GM19023 (cell line): ENCODE measurements around the gene ARSG.
A peak's percentile ranks its signal among the peaks of the same experiment; 100 is the strongest.
"Not testable (repeated sequence)": the region's sequence is repeated elsewhere in the genome, so short reads cannot be mapped to it uniquely, and the experiment has no call there.

Experiments used
- ATAC-seq: cut with Tn5 transposase; IDR thresholded peaks from one replicate; pipeline ENCODE4 v1.9.1; 2021; ENCODE audit warnings: mild to moderate bottlenecking, moderate library complexity; ENCODE audit not compliant: unreplicated experiment

Gene ARSG

DNA sequence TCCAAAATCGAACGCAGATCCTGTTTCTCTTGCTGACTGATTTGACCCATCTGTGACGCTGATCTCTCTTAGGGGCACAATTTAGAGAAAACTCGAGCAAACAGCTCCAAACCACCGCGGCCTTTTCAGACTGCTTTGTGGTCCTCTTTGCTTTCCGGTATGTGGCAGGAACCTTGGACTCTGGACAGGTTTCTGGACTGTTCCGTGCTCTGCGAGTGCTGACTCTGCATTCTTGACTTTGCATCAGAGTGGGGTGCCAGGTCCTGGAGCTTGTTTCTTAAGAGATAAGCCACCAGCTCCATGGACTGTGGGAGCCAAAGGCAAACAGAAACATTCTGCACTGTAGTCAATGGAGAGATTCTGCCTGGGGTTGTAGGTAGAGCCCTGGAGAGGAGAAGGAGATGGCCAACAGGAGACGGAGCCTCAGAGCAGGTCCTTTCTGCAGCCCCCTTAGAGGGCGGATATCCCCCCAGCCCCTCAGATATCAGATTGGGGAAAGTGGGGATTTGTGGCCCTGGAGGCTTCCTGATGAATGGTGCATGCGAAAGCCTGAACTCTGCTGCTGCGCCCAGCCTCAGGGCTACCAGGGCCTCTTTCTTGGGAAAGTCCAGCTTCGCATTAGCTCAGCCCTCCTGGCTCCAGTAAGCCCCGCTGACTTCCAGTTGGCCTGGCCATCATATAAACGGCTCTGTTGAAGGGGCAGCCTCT, 100.4 kb downstream of the ARSG start:
- no peak for ATAC-seq

DNA sequence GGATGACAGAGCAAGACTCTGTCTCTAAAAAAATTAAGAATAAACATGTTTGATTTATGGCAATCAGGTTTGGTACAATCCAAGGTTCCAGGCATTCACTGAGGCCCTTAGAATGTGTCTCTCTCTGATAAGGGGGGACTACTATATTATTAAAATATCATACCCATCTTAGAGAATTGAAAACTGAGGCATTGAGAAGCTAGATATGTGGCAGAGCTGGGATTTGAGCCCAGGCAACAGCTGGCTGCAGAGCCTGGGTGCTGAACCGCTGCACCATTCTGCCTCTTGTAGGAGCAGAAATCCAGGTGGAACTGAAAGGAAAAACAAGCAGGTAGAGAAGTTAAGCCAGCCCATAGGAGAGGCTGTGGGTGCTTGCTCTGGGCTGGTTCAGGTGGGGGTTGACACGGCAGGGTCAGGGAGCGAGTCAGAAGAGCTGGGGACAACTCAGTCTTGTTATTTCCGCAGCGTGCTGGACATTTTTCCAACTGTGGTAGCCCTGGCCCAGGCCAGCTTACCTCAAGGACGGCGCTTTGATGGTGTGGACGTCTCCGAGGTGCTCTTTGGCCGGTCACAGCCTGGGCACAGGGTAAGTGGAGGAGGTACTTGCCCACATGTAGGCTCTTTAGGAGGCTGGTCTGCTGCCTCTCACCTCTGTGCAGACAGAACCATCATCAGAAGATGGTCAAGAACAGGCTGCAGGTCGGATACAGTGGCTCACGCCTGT, 103.5 kb downstream of the ARSG start:
- no peak for ATAC-seq

DNA sequence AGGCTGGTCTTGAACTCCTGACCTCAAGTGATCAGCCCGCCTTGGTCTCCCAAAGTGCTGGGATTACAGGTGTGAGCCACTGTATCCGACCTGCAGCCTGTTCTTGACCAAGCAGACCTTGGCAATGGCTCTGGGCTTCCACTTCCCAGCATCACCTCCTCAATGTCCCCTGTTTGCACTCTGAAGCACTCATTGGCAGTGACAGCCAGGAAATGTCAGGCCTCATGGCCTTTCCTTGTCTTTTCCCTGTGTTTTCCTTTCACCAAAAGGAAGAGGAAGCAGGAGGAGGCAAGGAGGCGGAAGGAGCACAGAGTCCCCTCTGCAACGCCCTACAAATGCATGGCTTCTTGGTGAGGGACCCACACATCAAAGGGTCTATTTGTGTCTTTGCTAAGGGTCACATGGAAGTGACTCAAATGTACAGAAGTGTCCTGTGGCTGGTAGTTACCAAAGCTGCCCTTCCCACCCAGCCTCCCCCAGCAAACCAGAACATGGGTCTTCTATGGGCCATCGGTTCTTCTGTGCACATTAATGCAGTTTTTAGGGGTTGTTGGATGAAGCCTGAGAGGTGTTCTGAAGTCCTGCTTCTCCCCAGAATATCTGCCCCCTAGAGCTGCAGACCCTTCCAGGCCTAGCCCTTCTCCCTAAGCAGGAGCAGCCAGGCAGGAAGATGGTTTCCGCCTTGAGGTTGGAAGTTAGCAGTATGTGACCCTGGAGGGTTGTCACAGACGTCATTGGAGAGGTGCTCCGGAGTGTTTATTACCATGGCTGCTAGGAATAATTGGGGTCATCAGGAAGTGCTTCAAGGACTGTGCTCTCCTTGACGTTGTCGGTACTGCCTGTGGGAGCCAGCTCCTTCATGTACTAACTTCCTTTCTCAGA, 105.2 kb downstream of the ARSG start:
- ATAC-seq, result no peak

GRCh38 chr17:68397108-68397536, 105.8 kb downstream of the ARSG start:
- ATAC-seq, result no peak

DNA sequence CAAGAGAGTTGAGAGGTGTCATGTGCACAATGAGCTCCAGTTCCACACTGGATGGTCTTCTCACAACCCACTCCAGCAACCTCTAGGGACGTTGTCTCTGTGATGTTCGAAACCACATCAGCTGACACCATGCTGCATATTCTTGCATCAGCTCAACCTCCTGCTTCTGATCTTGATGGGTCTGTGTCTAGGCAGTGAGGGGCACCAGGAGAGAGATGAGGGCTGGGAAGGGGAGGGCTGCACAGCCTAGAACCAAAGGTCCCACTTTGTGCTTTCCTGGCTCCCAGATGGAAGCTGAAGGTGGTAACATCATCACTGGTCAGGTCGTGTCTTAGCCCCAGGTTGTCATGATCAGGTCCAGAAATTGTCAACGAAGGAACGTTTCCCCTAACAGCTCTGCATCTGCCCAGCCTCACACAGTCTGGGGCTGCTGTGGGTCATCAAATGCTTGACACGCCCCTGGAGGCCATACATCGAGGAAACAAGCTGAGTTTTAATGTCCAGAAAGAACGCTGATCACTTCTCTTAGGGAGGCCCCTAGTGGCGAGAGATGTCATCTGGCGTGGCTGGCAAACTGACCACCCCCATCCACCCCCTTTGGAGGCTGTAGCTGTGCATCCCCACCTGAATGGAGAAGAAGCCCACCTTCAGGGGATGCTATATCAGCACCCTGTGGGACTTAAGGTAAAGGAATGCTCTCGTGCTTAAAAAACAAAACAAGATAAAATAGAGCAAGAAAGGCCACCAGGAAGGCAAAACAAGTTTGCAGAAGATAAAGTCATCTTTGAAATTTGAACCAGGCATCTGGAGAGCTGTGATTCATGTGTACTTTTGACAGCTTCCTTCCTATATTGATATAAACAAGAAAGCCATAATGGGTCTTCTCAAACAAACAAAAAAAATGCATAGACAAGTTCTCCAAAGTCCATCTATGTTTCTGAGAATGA, 107.7 kb downstream of the ARSG start:
- ATAC-seq, result peak; percentile 76

GRCh38 chr17:68399638-68400403, 108.5 kb downstream of the ARSG start:
- ATAC-seq, result no peak

- ATAC-seq, result no peak
These were observed 109.1 kb downstream of the ARSG start for GRCh38 chr17:68400404-68400735.

DNA sequence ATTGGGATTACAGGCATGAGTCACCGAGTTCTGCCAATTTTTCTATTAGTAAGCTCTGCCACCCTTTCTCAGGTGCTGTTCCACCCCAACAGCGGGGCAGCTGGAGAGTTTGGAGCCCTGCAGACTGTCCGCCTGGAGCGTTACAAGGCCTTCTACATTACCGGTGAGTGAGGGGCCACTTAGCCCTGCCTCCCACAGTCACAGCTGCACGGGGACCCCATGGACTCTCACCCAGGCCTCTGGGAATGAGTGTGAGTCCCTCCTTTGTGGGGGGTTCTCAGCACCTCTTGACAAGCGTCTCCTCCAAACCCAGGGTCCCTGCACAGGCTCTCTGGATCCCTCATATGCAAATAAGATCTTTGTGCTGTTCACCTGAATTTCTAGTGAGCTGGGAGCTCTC, 110.0 kb downstream of the ARSG start:
- no peak for ATAC-seq

DNA sequence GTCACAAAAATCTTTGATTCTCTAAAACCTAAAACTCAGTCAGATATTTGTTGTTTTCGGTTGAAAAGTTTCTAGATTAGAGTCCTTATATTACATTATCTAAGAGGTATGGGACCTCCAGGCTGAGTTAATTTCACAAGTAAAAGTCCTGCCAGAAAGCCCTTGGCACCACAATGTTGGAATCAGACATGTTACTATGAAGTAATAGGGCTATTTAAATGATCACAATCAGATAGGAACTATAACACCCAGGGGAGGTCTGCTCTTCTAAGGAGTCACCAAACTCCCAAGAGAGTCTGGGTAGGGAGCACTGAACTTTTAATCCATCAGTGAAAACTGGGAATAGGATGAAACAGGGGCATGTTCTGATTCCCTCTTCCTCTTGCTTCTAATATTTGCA, 111.8 kb downstream of the ARSG start:
- no peak for ATAC-seq

GRCh38 chr17:68403837-68404236, 112.5 kb downstream of the ARSG start:
- not testable (repeated sequence) for ATAC-seq

- not testable (repeated sequence) for ATAC-seq
These were observed 116.4 kb downstream of the ARSG start for GRCh38 chr17:68407656-68408055.

DNA sequence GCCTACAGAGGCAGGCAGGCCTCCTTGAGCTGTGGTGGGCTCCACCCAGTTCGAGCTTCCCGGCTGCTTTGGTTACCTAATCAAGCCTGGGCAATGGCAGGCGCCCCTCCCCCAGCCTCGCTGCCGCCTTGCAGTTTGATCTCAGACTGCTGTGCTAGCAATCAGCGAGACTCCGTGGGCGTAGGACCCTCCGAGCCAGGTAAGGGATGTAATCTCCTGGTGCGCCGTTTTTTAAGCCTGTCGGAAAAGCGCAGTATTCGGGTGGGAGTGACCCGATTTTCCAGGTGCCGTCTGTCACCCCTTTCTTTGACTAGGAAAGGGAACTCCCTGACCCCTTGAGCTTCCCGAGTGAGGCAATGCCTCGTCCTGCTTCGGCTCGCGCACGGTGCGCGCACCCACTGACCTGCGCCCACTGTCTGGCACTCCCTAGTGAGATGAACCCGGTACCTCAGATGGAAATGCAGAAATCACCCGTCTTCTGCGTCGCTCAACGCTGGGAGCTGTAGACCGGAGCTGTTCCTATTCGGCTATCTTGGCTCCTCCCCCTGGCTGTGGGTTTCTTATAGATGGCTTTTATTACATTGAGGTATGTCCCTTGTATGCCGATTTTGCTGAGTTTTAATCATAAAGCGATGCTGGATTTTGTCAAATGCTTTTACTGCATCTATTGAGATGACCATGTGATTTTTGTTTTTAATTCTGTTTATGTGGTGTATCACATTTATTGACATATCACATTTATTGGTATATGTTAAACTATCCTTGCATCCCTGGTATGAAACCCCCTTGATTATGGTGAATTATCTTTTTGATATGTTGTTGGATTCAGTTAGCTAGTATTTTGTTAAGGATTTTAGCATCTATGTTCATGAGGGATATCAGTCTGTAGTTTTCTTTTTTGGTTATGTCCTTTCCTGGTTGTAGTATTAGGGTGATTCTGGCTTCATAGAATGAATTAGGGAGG, 122.6 kb downstream of the ARSG start:
- ATAC-seq, result not testable (repeated sequence)

DNA sequence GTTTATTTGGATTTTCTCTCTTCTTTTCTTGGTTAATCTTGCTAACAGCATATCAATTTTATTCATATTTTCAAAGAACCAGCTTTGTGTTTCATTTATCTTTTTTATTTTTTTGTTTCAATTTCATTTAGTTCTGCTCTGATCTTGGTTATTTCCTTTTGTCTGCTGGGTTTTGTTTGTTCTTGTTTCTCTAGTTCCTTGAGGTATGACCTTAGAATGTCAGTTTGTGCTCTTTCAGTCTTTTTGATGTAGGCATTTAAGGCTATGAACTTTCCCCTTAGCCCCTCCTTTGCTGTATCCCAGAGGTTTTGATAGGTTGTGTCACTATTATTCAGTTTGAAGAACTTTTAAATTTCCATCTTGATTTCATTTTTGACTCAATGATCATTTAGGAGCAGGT, 123.6 kb downstream of the ARSG start:
- ATAC-seq, result not testable (repeated sequence)

- ATAC-seq, result no peak
These were observed 126.0 kb downstream of the ARSG start for GRCh38 chr17:68417317-68417716.

DNA sequence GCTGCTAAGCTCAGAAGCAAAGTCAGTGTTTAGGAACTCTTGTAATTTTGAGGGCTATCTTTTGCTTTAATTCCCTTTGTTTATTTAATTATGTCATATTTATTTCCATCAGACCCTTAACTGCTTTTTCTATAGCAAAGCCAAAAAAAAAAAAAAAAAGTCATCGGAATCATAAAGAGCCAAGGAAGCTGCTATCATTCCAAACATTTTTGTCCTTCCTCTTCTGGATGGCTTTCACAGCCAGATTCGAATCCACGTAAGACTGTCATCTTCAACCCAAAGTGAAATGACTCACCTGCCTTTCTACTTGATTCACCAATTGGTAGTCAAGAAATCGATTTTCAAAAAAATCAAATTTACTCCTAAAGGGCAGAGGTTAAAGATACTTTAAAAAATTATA, 127.6 kb downstream of the ARSG start:
- ATAC-seq, result no peak

DNA sequence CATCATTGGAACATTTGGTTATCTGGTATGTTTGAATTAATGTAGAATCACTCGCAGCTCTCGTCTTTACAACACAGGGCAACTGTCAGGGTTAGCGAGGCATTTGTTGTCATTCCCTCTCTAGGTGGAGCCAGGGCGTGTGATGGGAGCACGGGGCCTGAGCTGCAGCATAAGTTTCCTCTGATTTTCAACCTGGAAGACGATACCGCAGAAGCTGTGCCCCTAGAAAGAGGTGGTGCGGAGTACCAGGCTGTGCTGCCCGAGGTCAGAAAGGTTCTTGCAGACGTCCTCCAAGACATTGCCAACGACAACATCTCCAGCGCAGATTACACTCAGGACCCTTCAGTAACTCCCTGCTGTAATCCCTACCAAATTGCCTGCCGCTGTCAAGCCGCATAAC, 128.8 kb downstream of the ARSG start:
- ATAC-seq, result no peak

GRCh38 chr17:68421486-68421885, 130.2 kb downstream of the ARSG start:
- no peak for ATAC-seq

GRCh38 chr17:68422821-68423220, 131.5 kb downstream of the ARSG start:
- ATAC-seq, result no peak

- no peak for ATAC-seq
These were observed 132.0 kb downstream of the ARSG start for GRCh38 chr17:68423251-68423650.
